GM21360 (cell line): ENCODE measurements around the gene AGRN.

Experiments used
- ATAC-seq: cut with Tn5 transposase; IDR thresholded peaks from one replicate; pipeline ENCODE4 v1.9.1; 2021; ENCODE audit warnings: mild to moderate bottlenecking, moderate library complexity; ENCODE audit not compliant: unreplicated experiment

Gene AGRN

DNA sequence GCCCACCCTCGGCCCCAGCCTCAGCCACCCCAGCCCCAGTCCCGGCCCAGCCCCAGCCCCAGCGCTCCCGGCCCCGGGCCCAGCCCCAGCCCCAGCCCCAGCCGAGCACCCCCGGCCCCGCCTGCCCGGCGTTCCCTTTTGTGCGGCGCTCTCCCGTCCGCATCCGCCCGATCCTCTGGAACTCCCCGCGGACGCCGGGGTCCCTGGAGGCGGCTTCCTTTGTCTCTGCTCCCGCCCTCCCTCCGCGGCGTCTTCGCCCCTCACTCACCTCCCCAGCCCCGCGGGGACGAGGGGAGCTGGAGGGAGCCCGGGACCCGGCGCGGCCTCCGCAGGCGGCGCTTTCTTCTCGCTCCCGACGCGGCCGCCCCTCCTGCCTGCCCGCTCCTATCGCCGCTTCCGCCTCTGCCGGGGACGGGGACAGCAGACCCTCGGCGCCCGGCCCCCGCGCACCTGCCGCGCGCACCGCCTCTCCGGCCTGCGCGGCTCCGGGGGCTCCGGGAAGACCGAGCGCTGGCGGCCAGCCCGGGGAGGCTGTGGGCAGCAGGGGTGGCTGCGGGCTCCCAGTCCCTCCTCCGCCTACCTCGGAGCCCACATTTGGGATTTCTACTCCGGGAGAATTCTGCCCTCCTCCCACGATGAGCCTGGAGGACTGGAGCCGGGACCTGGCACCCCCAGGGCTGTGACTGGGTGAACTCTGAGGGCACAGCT is 14.0 kb downstream of the AGRN start:
- no peak for ATAC-seq

DNA sequence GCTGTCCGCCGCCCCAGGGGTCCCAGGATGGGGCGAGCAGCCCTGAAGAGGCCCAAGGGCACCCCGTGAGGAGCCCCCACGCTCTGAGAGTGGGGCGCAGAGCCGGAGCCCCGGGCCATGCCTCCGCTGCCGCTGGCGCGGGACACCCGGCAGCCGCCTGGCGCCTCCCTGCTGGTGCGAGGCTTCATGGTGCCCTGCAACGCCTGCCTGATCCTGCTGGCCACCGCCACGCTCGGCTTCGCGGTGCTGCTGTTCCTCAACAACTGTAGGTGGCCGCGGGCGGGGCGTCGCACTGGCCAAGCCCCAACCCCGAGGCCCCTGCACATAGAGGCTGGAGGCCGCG is 14.5 kb downstream of the AGRN start:
- ATAC-seq, result no peak

DNA sequence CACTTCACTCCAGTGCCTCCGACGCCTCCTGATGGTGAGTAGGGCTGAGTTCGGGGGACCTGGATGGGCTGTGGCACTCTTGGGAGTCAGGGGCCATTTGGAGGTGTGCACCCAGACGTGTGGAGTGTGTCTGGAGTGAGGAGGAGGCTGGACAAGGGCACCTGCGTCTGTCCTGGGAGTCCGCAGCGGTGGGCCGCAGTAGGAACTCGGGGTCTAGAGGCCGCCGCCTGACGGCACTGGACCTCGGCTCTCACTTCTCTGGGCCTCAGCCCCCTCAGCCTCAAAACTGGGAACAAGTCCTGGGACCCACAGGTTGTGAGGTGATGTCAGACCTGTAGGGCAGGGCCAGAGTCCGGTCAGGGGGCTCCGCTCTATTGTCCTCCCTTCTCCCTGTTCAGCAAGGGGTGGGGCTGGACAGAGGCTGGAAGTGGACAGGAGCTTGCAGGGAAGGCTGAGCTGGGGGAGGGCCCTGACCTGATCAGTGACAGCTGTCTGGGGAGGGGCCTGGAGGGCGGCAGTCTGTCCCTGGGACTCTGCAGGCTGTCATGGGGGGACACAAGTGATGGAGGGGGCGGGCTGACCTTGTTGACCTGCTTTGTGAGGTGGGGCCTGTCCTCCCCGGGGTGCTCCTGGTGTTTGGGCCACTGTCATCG is 15.5 kb downstream of the AGRN start:
- ATAC-seq, result no peak

DNA sequence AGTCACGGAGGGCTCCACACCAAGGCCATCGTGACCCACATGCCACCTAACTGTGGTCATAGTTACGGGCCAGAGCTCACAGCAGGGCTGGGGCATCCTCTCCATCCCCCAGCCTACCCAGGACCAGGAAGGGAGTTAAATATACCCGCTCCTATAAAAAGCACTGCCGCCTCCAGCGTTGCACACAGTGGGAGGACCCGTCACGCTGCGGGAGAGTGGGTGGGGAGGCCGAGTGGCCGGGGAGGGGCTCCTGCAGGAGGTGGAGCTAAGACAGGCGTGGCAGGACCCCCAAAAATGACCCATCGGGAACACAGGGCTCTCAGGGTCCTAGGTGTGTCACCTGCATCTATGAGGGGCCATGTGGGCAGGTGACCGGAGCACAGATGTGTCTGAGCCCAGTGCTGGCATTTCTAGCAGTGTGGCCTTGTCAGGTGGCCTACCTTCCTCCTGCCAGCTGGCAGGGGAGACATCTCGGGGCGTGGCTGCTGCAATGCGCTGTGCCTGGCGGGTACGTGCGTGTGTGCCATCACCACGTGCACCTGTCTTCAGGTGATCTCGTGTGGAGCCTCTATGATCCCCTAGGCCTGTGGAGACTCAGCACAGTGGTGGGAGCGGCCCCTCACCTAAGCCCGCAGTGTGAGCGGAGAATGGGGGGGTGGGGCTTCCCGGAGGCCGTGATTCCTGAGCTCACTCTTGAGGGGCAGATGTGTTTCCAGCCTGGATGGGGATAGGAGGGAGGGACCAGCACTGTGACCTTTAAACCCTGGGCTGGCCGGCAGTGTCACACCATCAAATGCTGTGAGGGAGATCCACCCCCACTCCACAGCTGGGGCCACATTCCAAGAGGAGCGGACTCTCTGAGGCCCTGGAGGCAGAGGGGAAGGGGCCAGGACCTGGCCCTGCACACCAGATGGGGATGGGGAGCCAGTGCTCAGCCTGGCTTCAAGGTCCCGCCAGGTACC is 17.7 kb downstream of the AGRN start:
- ATAC-seq, result no peak

DNA sequence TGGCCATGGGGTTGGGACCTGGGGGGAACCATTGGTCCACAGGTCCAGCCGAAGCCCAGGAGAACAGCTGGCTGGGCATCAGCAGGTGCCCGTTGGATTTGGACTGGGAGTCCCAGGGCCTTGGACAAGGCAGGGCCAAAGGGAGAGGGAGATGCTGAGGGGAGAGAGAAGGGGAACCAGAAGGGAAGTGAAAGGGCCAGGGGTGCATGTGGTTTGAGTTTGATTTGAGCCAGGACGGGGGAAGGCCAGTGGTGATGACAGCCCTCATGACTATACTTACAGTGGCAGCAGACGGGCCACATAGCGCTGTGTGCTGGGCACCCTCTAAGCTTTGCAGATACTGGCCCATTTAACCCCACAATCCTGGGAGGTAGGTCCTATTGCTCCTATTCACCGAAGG is 18.8 kb downstream of the AGRN start:
- no peak for ATAC-seq

DNA sequence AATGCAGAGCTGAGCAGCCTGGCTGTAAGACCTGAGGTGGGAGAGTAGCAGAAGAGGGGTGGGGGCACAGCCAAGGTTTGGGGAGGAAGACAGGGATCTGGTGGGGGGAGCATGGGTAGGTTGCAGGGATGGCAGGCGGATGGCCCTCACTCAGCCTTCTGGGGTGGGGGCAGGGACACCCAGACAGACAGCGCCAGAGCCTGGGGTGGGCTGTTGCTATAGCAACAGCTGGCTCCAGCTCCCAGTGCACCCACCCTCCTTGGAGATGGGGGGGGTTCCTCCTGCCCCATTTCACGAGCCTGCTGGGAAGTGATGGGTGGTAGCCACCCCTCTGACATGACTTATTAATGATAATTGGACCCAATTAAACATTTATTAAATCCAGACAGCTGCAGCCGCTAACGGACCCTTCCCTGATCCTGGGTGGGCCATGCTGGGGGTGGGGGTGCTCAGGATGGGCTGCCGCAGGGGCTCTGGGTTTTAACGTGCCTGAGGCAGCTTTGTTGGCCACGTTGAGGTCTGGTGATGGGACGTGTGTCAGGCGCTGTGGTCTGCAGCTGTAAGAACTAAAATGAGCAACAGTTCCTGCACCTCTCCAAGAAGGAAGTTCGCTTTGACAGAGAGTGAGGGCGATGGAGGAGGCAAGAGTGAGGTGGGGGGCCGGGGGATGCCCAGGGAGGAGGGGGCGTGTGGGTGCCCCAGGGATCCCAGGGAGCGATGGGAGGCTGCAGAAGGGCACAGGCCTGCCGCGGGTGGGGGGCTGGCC is 19.4 kb downstream of the AGRN start:
- no peak for ATAC-seq

DNA sequence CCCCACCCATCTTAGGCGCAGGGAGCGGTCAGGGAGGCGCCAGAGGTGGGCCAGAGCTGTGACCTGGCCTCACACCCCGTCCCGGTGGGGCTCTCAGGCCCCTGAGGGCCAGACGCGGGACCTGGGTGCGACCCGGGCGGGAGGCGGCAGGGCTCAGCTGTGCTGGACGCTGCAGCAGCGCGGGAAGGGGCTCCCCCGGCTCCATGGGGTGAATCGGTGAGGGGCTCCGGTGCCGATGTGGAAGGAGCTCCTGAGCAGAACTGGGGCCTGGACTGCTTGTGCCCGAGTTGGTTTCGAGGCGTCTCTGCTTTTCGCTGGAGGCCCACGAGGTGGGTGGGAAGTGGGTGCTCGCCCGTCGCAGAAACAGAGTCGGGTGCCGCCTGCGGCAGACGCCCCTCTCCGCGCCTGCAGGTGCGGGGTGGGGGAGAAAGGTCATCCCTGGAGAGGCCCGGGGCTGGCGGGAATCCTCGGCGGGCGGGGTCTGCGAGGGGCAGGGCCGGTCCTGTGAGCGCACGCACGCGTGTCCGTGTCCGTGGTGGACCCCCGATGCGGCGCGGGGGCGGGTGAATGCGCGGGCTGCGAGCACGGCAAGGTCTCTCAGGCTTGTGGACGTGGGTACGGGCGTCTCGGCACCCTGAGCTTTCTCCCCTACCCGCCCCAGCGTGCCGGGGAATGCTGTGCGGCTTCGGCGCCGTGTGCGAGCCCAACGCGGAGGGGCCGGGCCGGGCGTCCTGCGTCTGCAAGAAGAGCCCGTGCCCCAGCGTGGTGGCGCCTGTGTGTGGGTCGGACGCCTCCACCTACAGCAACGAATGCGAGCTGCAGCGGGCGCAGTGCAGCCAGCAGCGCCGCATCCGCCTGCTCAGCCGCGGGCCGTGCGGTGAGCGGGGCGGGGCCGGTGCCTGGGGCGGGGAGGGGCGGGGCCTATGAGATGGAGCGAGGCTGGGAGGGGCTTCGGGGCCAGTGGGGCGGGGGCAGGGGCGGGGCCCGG is 20.4 kb downstream of the AGRN start:
- peak; percentile 45 for ATAC-seq

DNA sequence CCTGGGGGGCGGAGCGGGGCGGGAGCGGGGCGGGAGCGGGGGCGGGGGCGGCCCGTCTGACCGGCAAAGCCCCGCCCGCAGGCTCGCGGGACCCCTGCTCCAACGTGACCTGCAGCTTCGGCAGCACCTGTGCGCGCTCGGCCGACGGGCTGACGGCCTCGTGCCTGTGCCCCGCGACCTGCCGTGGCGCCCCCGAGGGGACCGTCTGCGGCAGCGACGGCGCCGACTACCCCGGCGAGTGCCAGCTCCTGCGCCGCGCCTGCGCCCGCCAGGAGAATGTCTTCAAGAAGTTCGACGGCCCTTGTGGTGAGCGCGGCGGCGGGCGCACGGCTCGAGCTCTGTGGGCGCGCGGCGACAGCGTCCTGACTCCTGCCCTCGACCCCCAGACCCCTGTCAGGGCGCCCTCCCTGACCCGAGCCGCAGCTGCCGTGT is 21.2 kb downstream of the AGRN start:
- peak; percentile 1 for ATAC-seq

DNA sequence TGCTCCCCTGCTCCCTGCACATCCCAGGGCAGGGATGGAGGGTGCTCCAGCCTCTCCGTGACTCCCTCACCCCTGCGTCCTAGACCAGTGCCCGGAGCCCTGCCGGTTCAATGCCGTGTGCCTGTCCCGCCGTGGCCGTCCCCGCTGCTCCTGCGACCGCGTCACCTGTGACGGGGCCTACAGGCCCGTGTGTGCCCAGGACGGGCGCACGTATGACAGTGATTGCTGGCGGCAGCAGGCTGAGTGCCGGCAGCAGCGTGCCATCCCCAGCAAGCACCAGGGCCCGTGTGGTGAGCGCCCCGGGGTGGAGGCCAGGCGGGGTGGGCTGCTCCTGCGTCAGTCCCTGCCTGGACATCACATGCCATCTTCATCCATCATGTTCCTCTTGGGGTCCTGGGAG is 22.0 kb downstream of the AGRN start:
- ATAC-seq, result no peak

DNA sequence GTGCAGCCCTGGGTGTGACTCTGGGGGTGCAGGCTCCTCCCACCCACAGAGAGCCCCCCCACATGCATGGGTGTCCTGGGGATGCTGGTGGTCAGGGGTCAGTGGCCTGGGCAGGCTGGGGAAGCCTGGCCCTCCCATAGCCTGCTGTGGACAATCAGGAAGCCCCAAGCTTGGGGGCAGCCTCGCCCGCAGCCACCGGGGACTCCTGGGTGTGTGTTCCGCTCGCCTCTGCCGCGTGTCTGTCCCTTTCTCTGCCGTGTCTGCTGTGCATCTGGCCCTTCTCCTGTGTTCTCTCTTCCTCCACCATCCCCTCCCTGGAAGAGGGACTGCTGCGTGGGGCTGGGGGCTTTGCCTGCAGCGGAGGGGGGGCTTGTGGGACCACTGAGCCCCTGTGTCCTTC is 22.9 kb downstream of the AGRN start:
- ATAC-seq, result no peak

DNA sequence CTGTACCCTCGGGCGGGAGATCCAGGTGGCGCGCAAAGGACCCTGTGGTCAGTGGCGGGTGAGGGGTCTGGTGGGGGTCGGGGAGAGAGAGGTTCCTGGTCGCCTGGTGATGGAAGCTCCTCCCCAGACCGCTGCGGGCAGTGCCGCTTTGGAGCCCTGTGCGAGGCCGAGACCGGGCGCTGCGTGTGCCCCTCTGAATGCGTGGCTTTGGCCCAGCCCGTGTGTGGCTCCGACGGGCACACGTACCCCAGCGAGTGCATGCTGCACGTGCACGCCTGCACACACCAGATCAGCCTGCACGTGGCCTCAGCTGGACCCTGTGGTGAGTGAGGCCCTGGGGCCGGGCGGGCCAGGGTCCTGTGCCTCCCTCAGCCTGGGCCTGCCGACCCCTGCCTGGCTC is 23.5 kb downstream of the AGRN start:
- ATAC-seq, result no peak

DNA sequence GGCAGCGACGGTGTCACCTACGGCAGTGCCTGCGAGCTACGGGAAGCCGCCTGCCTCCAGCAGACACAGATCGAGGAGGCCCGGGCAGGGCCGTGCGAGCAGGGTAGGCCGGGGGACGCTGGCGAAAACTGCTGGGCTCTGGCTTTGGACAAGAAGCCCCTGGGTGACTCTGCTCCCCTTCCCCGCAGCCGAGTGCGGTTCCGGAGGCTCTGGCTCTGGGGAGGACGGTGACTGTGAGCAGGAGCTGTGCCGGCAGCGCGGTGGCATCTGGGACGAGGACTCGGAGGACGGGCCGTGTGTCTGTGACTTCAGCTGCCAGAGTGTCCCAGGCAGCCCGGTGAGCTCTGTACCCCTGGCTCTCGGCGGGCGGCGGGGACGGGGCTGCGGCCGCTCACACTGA is 24.0 kb downstream of the AGRN start:
- no peak for ATAC-seq

DNA sequence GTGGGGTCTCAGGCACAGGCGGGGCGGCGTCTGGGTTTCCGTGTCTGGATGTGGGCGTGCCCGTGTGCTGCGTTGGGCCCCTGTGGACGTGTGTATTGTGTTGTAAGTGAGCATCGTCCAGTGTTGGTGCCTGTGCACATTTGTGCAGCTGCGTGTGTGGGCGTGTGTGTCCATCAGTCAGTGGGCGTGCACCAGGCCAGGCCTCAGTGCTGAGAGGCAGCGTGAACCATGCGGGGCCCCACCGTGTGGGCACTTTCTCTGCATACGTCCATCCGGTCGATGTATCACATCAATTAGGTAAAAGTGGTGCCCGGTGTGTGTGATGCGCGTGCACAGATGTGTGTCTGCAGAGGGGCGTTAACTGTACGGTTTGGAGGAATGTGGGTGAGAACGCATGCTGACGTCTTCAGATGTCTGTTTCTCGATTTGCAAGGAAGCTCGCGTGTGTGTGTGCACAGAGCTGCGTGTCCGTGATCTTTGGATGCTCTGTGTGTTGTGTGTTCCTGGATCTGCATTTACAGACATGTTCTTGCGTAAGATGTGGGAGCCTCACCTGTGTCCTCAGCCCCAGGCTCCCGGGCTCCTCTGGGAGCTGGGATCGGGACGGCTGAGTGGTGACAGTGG is 24.6 kb downstream of the AGRN start:
- no peak for ATAC-seq

DNA sequence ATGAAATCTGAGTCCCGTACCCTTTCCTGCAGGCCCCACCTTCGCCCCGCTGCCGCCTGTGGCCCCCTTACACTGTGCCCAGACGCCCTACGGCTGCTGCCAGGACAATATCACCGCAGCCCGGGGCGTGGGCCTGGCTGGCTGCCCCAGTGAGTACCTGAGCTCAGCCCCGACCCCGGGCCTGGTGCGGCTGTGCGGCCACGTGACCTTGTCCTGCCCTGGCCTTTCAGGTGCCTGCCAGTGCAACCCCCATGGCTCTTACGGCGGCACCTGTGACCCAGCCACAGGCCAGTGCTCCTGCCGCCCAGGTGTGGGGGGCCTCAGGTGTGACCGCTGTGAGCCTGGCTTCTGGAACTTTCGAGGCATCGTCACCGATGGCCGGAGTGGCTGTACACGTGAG is 25.2 kb downstream of the AGRN start:
- no peak for ATAC-seq

DNA sequence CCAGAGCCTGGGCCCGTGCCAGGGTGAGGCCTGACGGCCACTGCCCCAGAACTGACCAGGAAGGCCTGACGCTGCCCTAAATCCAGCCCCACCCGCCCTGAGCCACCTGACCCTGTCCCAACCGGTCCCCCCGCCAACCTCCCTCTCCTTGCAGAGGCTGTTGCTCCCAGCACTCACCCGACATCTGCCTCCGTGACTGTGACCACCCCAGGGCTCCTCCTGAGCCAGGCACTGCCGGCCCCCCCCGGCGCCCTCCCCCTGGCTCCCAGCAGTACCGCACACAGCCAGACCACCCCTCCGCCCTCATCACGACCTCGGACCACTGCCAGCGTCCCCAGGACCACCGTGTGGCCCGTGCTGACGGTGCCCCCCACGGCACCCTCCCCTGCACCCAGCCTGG is 26.3 kb downstream of the AGRN start:
- ATAC-seq, result no peak

DNA sequence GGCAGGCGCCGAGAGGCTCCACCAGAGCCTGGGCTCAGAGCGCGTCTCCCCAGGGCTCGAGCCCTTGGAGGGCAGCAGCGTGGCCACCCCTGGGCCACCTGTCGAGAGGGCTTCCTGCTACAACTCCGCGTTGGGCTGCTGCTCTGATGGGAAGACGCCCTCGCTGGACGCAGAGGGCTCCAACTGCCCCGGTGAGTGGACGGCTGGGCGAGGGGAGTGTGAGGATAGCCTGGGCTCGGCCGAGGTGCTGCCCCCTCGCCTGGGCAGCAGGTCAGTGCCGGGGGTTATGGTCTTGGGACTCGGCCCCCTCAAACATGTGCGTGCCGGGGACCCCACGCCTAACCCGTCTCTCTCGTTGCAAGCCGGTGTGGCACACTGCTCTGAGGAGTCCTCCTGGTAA is 26.8 kb downstream of the AGRN start:
- ATAC-seq, result no peak

DNA sequence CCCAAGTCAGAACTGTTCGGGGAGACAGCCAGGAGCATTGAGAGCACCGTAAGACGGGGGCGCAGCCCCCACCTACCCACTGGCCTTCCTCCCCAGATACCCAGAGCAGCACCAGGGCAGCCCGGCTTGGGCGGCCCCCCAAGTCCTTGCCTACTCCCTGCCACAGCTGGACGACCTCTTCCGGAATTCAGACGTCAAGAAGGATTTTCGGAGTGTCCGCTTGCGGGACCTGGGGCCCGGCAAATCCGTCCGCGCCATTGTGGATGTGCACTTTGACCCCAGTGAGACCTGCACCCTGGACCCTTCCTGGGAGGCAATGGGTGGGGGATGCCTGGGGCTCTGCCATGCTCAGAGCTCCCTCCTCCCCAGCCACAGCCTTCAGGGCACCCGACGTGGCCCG is 27.5 kb downstream of the AGRN start:
- no peak for ATAC-seq

DNA sequence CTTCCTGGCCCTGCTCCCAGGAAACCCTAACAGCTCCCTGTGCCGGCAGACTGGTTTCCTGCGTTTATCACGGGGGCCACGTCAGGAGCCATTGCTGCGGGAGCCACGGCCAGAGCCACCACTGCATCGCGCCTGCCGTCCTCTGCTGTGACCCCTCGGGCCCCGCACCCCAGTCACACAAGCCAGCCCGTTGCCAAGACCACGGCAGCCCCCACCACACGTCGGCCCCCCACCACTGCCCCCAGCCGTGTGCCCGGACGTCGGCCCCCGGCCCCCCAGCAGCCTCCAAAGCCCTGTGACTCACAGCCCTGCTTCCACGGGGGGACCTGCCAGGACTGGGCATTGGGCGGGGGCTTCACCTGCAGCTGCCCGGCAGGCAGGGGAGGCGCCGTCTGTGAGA is 28.0 kb downstream of the AGRN start:
- ATAC-seq, result no peak

DNA sequence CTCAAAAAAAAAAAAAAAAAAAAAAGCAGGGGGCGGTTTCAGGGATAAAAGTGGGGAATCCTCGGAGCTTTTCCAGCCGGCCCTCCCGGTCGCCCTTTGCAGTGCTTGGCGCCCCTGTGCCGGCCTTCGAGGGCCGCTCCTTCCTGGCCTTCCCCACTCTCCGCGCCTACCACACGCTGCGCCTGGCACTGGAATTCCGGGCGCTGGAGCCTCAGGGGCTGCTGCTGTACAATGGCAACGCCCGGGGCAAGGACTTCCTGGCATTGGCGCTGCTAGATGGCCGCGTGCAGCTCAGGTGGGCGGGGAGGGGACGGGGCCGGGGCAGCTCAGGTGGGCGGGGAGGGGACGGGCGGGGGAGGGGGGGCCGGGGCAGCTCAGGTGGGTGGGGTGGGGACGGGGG is 28.8 kb downstream of the AGRN start:
- no peak for ATAC-seq
